HUDEP-2 (cell line): ENCODE measurements around the gene KCNA10.

Source experiments
- DNase-seq, 76 experiments: peaks; one replicate each; lab custom pipeline; 2025; ENCODE audit not compliant: unreplicated experiment in 76 of 76; lab: John Stamatoyannopoulos, UW

KCNA10 gene

GRCh38 chr1:110502402-110503151 is 16.4 kb downstream of the KCNA10 start:
- DNase-seq = no peak

DNA sequence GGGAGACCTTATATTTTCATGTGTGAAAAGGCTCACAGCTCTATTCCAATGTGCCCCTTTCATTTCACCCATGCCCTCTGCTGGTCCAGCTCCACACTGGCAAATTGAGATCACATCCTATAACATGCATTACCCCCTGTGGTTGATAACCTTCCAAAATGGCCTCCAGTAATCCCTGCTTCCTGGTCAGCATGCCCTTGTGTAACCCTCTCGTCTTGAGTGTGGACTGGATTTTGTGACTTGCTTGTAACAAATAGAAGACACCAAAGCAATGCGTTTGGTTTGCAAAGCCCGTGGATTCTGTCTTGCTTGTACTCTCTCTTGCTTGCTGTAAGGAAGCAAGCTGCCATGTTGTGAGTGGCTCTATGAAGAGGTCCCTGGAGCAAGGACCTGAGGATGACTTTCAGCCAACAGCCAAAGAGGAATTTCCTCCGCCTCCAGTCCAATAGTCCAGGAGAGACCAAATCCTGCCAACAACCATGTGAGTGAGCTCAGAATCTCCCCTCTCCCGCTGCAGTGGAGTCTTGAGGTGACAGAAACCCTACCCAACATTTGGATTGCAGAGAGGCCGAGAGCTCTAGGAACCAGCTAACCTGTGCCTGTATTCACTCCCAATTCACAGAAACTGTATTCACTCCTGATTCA is 17.4 kb downstream of the KCNA10 start:
- DNase-seq = no peak

- DNase-seq = no peak
Observed at GRCh38 chr1:110498270-110498669, 20.7 kb downstream of the KCNA10 start.

DNA sequence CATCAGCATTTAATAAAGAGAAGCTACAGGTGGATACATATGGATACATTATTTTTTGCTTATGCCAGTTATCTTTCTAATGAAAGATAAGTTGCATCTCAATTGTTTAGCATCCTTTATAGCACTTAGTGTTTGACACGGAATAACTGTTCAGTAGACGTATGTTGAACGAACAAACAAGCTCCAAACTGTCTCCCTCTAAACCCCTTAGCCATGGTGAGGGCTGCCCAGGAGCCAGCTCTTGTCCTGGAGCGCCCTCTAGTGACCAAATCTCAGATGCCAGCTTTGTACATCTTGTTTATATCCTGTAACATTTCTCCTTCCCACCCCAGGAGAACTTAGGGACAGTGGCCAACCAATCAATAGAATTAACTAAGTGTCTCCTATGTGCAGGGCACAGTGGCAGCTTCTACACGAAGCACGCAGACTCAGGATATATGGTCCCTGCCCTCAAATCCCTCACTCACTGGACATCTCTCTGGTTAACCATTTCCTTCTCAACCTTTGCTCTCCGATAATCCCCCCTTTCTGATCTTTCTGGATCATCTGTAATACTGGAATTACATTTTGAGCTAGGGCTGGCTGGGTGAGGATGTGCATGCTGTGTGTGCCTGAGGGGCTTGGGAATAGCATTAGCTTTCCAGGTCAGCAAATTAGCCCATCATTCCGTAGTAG is 22.9 kb downstream of the KCNA10 start:
- peak in 65 of 76 experiments; percentile 3 to 76 (median 48) for DNase-seq

DNA sequence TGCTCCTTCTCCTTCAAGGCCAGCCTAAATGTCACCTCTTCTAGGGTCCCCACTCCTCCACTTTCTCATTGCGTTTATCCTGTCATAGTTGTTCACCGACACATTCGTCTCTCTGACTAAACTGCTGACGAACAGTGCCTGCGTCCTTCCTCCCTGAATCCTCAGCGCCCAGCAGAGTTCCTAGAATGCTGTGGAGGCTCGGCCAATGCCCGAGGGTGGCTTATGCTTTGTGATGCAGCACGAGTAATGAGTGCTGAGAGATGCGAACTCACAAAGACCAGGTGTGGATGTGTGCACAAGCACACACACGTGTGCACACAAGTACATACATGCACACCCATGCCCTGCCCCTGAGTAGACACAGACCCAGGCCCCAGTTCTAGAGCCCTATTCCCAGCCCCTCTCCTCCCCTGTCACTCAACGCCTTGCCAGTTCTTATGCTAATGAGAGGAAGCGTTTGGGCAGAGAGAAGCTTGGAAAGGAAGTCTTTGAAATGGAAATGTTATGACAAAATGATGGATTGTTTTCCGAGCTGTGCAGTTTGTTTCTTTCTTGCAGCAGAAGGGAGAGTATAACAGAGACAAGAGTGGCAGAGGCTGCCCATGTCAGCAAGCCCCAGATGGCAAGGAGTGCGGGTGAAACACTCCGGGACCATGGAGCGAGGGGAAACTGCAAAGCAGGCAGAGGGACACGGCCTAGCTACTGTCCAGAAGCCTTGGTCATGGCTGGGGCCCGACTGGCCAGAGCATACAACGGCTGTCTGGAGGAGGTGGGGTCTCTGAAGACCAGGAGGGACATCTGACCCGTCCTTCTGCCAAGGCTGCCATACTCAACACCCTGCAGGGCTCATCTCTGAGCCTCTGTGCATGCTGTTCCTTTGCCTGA is 24.2 kb downstream of the KCNA10 start:
- no peak for DNase-seq

DNA sequence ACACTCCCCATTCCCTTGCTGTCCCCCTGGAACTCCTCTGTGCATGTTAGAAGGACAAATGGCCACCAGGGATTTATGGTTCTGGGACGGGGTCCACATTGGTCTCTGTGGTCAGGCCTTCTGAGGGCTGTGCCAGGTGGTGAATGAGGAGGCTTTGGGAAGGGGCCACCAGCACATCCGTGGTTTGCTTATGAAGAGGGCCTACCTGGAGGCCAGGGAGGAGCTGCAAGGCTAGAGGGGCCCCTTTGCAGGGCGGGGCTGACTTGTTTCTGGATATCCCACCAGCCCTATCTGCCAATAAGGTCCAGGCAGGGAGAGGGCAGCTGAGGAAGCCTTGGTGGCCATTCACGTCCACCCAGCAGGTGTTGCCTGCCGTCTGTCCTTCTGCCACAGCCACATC is 24.9 kb downstream of the KCNA10 start:
- DNase-seq = no peak

DNA sequence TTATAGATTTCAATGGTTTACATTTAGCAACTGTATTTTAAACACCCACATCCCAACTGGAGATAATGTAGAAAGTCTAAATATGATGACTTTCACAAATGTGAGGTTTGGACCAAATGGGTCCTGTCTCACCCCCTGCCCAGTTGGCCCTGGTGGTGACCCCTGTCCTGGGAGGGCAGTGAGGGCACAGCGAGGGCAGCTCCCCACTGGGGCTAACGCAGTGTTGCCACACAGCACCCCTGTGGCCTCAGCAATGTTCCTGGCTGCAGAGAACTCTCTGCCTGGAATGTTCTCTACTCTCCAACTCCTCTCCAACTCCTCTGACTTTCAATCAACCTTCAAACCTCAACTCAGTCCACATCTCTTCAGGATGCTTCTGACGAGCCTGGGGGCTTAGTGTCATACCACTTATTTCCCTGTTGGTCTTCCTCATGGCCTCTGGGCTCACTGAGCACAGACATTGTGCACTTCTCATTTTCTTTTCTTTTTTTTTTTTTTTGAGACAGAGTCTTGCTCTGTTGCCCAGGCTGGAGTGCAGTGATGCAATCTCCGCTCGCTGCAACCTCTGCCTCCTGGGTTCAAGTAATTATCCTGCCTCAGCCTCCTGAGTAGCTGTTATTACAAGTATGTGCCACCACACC is 25.8 kb downstream of the KCNA10 start:
- DNase-seq = no peak

DNA sequence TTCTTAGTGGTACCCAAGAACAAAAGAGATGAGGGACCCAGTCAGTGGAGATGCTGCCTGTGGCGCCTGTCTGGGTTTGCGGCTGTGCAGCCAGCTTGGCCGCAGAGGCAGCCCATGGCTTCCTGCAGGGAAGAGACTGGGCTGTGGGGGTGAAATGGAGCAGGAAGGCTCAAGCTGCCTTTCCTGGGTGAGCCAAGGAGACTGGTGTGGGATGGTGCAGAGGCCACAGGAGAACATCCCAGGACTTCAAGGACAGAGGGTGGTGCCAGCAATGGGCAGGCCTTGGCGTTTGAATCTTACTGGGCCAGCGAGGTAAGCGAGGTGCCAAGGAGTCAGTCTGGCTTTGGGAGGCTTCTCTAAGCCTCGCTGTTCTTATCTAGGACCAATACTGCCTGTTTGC is 26.4 kb downstream of the KCNA10 start:
- no peak for DNase-seq

- DNase-seq = no peak
Observed at GRCh38 chr1:110490791-110491451, 28.1 kb downstream of the KCNA10 start.

GRCh38 chr1:110489973-110490542 is 28.9 kb downstream of the KCNA10 start:
- DNase-seq = no peak

DNA sequence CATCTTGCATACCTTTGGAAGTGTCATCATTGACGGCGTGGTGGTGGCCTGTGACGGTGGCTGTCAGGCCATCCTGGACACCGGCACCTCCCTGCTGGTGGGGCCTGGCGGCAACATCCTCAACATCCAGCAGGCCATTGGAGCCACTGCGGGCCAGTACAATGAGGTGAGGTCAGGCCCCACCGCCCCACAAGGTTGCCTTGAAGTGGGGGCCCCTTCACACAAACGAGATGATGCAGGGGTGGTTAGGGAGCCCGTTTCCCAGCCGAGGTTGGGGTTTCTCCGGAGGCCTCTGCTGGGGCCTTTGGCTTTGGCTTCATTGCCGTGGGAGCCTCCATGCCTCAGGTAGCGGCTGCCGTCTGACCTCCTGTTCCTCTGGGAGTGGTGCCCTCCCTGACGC is 29.6 kb downstream of the KCNA10 start:
- DNase-seq = no peak

- DNase-seq = no peak
Observed at GRCh38 chr1:110488867-110489266, 30.1 kb downstream of the KCNA10 start.

DNA sequence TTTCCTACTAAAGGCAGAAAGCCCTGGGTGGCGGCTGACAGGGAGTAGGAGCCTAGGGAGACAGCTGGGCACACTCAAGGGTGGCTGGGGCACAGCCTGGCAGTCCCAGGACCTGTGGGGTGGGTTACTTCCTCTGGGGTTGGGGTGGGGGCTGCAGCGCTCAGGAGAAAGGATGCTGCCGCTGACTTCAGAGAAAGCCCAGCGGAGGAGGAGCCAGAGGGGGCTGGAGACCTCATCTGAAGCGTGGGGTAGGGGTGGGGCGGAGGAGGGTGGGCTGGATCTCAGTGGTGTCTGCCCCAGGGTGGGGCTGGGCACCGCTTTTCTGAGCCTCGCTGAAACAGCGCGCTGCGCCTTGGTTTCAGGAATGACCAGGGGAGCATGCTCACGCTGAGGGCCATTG is 30.8 kb downstream of the KCNA10 start:
- no peak for DNase-seq

GRCh38 chr1:110487726-110488125 is 31.2 kb downstream of the KCNA10 start:
- DNase-seq = peak in 46 of 76 experiments; percentile 7 to 71 (median 30)

- no peak for DNase-seq
Observed at GRCh38 chr1:110485725-110486124, 33.2 kb downstream of the KCNA10 start.

- DNase-seq = no peak
Observed at GRCh38 chr1:110484801-110485200, 34.2 kb downstream of the KCNA10 start.

- no peak for DNase-seq
Observed at GRCh38 chr1:110483308-110483685, 35.7 kb downstream of the KCNA10 start.

- no peak for DNase-seq
Observed at GRCh38 chr1:110482662-110483307, 36.2 kb downstream of the KCNA10 start.

DNA sequence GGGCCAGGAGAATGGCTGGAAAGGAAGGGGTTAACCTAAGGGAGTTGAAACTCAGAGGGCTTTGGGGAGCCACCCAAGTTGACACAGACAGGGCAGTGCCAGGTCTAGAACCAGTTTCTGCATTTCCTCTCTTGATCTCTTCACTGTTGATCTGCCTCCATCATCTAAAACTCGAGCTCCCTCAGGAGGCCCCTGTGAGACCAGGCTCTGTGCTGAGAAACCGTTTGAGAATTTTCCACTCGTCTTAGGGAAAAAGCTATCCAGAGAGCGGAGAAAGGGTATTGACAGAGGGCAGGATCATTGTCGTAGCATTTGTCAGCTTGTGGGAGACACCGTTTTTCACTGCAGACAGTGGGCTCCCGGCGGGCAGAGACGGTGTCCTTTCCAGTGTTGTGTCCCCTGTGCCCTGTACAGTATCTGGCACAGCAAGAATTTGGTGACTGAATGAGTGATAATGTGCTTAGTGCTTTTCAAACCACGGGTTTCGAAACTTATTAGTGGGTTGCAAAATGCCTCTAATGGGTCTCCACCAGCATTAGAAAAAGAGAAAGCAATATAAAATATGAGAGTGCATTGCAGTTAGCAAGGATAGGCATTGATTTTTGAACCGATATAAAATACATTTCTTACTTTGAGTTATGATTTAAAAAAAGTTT is 36.9 kb downstream of the KCNA10 start:
- no peak for DNase-seq
